AG20443 (cell line): ENCODE measurements around the gene PPP6R2.

Source experiments
- DNase-seq: peaks from one replicate; pipeline ENCODE4 v3.0.0; 2012; ENCODE audit warnings: low spot score, mixed read lengths

PPP6R2 gene

GRCh38 chr22:50447576-50448551, 104.7 kb downstream of the PPP6R2 start:
- DNase-seq = no peak

- no peak for DNase-seq
Observed at GRCh38 chr22:50452649-50453048, 109.5 kb downstream of the PPP6R2 start.

GRCh38 chr22:50454556-50455075, 111.5 kb downstream of the PPP6R2 start:
- DNase-seq = no peak

GRCh38 chr22:50455201-50455600, 112.1 kb downstream of the PPP6R2 start:
- no peak for DNase-seq

- no peak for DNase-seq
Observed at GRCh38 chr22:50456026-50456425, 112.9 kb downstream of the PPP6R2 start.

- DNase-seq = no peak
Observed at GRCh38 chr22:50456466-50457234, 113.5 kb downstream of the PPP6R2 start.

- DNase-seq = no peak
Observed at GRCh38 chr22:50459016-50459415, 115.9 kb downstream of the PPP6R2 start.

- no peak for DNase-seq
Observed at GRCh38 chr22:50459496-50460140, 116.5 kb downstream of the PPP6R2 start.

GRCh38 chr22:50460938-50461337, 117.8 kb downstream of the PPP6R2 start:
- no peak for DNase-seq

- no peak for DNase-seq
Observed at GRCh38 chr22:50461536-50461935, 118.4 kb downstream of the PPP6R2 start.

GRCh38 chr22:50461979-50462540, 118.9 kb downstream of the PPP6R2 start:
- no peak for DNase-seq

GRCh38 chr22:50463188-50463900, 120.2 kb downstream of the PPP6R2 start:
- no peak for DNase-seq

GRCh38 chr22:50464451-50464850, 121.3 kb downstream of the PPP6R2 start:
- no peak for DNase-seq

- no peak for DNase-seq
Observed at GRCh38 chr22:50465066-50465930, 122.2 kb downstream of the PPP6R2 start.

GRCh38 chr22:50467341-50467740, 124.2 kb downstream of the PPP6R2 start:
- DNase-seq = no peak

- no peak for DNase-seq
Observed at GRCh38 chr22:50467773-50468440, 124.8 kb downstream of the PPP6R2 start.

- no peak for DNase-seq
Observed at GRCh38 chr22:50468626-50469025, 125.5 kb downstream of the PPP6R2 start.

GRCh38 chr22:50469377-50470305, 126.5 kb downstream of the PPP6R2 start:
- DNase-seq = no peak

- no peak for DNase-seq
Observed at GRCh38 chr22:50470491-50470890, 127.4 kb downstream of the PPP6R2 start.
